Endodermal cell (in vitro differentiated cells): ENCODE results near the gene NFIA. TPM values are rescaled to one million over a fixed set of nuclear protein-coding genes. Genes with fewer than 3 reads are reported as not detected.

Source experiments
- DNase-seq: peaks from one replicate; pipeline ENCODE4 v3.0.0-alpha.2; 2017
- H3K27ac ChIP-seq: 2 replicates; pipeline ENCODE4 v1.5.1; 2013; ENCODE audit warnings: mild to moderate bottlenecking, low read depth, low read length, moderate library complexity
- H3K27me3 ChIP-seq: 2 replicates; pipeline ENCODE4 v1.6.1; 2013; ENCODE audit warnings: mild to moderate bottlenecking, low read length, moderate library complexity; ENCODE audit not compliant: insufficient read depth, control insufficient read depth, poor library complexity, severe bottlenecking
- H3K36me3 ChIP-seq: 2 replicates; pipeline ENCODE4 v1.7.0; 2013; ENCODE audit warnings: mild to moderate bottlenecking, low read length, moderate library complexity; ENCODE audit not compliant: control insufficient read depth, insufficient read depth
- H3K4me1 ChIP-seq: one replicate; pipeline ENCODE4 v1.7.0; 2013; ENCODE audit warnings: low read length; ENCODE audit not compliant: control insufficient read depth, insufficient read depth
- H3K4me3 ChIP-seq: 2 replicates; pipeline ENCODE4 v1.5.1; 2013; ENCODE audit warnings: mild to moderate bottlenecking, low read length, moderate library complexity
- H3K9ac ChIP-seq: 2 replicates; pipeline ENCODE4 v1.6.1; 2013; ENCODE audit warnings: mild to moderate bottlenecking, low read length, moderate library complexity; ENCODE audit not compliant: poor library complexity, severe bottlenecking; ENCODE audit errors: extremely low read depth
- H3K9me3 ChIP-seq: 2 replicates; pipeline ENCODE4 v1.6.1; 2013; ENCODE audit warnings: mild to moderate bottlenecking, low read length, moderate library complexity; ENCODE audit not compliant: control insufficient read depth
- H3K27ac Mint-ChIP-seq: 2 replicates; pipeline ENCODE4 v1.8.0; 2020; ENCODE audit warnings: mixed read lengths
- H3K27me3 Mint-ChIP-seq: 2 replicates; pipeline ENCODE4 v1.8.0; 2021; ENCODE audit warnings: mild to moderate bottlenecking, mixed read lengths; ENCODE audit not compliant: insufficient read depth
- H3K36me3 Mint-ChIP-seq: 2 replicates; pipeline ENCODE4 v1.8.0; 2020; ENCODE audit warnings: low read depth, mixed read lengths
- H3K4me1 Mint-ChIP-seq: 2 replicates; pipeline ENCODE4 v1.8.0; 2020; ENCODE audit warnings: mixed read lengths
- H3K4me3 Mint-ChIP-seq: 2 replicates; pipeline ENCODE4 v1.8.0; 2020; ENCODE audit warnings: mild to moderate bottlenecking, moderate library complexity, mixed read lengths
- H3K9me3 Mint-ChIP-seq: 2 replicates; pipeline ENCODE4 v1.8.0; 2020; ENCODE audit warnings: mild to moderate bottlenecking, mixed read lengths
- CTCF ChIP-seq: fragments of 200-600 bp; sonication (generic); conservative IDR thresholded peaks from 2 replicates; pipeline ENCODE4 v1.5.0; 2021; ENCODE audit warnings: antibody characterized with exemption, mild to moderate bottlenecking
- WGBS, 2 experiments: methylation state at CpG; one replicate each; pipeline versions ENCODE4 v1.1.5 to v1.1.7; 2013; ENCODE audit warnings: missing lambda C conversion rate in 2 of 2, mixed read lengths in 1 of 2; ENCODE audit not compliant: insufficient coverage in 1 of 2, insufficient read length in 1 of 2; 5-methylcytosine and 5-hydroxymethylcytosine counted together
- total RNA-seq, 2 donors: library from RNA; stranded (reverse); fragmentation: NEBNext Ultra II Directional in 1 of 2; extraction: Animal tissue kit (Norgen Biotek cat#: 25700) in 1 of 2; gene quantifications; 2 replicates in 1 of 2; 3 replicates in 1 of 2; pipeline ENCODE4 v1.2.1, GENCODE V29; 2021

Gene NFIA
- total RNA-seq, 2 donors from 2014 or later = 2.3 to 3.8 TPM

DNA sequence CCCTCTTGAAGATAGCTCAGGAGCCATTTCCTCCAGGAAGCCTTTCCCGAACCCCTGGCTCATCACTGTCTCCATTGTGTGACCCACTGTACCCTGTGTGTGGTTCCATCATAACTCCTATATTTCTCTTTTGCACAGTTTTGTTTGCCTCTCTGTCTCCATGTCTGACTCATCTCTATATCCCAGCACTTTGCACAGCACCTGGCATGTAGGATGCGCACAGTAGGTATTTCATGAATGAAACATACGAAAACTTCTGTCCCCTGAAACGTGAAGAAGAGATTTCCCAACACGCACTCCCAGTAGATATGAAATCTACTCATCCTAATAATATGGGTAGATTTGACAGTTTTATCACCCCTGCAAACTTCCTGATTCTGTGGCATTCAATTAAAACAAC, 275.2 kb downstream of the NFIA start:
- H3K36me3 Mint-ChIP-seq = no peaks in the 10 kb centered on the region
- Histone ChIP-seq H3K27ac (no peak overlapping the region), H3K9ac (no peak overlapping the region), H3K9me3 (no peaks in the 10 kb centered on the region), H3K4me3 (no peak overlapping the region), H3K27me3 (no peaks in the 10 kb centered on the region), H3K4me1 (no peaks in the 10 kb centered on the region), H3K36me3 (no peaks in the 10 kb centered on the region)
- DNase-seq = no peak
- H3K4me1 Mint-ChIP-seq = peaks cover 6% of the 10 kb centered on the region
- no peak overlapping the region for H3K4me3 Mint-ChIP-seq
- no peaks in the 10 kb centered on the region for H3K9me3 Mint-ChIP-seq
- no peak for TF ChIP-seq CTCF
- no peak overlapping the region for H3K27ac Mint-ChIP-seq
- WGBS, 2 experiments = 91 to 100% methylated on average over 5 of the region's 5 CpGs
- no peaks in the 10 kb centered on the region for H3K27me3 Mint-ChIP-seq

DNA sequence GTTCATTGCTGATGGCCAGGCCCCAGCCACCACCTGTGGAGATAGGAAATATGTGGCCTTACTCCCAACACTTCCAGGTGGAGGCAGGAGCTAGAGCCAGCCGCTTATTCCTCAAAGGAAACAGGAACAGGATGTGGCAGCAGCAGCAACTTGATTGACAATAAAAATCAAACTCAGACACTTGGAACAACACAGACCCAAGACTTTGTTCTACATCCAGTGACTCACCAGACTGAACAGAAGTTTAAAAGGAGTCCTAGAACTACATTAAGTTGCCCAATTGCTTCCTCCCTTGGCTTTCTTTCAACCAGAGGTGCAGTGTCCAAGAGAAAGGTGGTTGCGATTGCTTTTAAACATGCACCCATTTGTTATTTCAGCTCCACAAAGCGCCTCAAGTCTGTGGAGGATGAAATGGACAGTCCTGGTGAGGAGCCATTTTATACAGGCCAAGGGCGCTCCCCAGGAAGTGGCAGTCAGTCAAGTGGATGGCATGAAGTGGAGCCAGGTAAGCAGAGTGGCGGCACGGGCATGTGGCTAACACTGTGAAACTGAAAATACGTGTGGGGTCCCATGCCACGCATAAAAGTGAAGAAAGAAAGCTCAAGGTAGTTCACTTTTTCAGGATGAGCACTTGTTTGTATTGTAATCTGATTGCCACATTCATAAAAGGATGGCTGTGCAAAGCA, 276.6 kb downstream of the NFIA start:
- Mint-ChIP-seq H3K27me3 (no peaks in the 10 kb centered on the region), H3K36me3 (no peaks in the 10 kb centered on the region), H3K27ac (no peak overlapping the region), H3K4me3 (no peak overlapping the region), H3K4me1 (no peaks in the 10 kb centered on the region), H3K9me3 (no peaks in the 10 kb centered on the region)
- Histone ChIP-seq H3K4me1 (no peaks in the 10 kb centered on the region), H3K9me3 (no peaks in the 10 kb centered on the region), H3K27ac (no peak overlapping the region), H3K27me3 (no peaks in the 10 kb centered on the region), H3K36me3 (no peaks in the 10 kb centered on the region), H3K4me3 (no peak overlapping the region), H3K9ac (no peak overlapping the region)
- no peak for TF ChIP-seq CTCF
- 93% methylated on average over 8 of the region's 8 CpGs for WGBS, 2 experiments
- DNase-seq = no peak

DNA sequence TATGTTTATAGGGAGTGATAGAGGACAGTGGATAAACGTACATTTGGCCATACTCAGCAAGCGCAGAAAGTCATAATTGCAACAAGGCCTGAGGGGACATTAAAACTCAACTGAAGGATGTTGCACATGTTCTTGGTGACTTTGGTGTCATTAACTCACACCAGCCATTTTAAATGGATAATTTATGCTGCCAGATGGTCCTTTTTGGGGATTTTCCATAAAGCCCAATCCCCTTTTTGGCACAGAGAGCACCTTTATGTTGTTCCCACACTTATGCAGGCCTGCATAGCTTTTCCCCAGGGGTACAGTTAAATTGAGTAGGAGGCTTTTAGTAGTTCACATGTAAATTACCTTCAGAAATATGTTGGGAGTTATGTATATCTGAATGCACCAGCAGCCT, 279.6 kb downstream of the NFIA start:
- Mint-ChIP-seq H3K4me1 (no peaks in the 10 kb centered on the region), H3K4me3 (no peak overlapping the region), H3K27ac (no peak overlapping the region), H3K36me3 (no peaks in the 10 kb centered on the region), H3K27me3 (no peaks in the 10 kb centered on the region), H3K9me3 (no peaks in the 10 kb centered on the region)
- DNase-seq = no peak
- no peaks in the 10 kb centered on the region for H3K4me1 ChIP-seq
- no peak overlapping the region for H3K9ac ChIP-seq
- no peaks in the 10 kb centered on the region for H3K9me3 ChIP-seq
- no peak overlapping the region for H3K4me3 ChIP-seq
- H3K27me3 ChIP-seq = no peaks in the 10 kb centered on the region
- TF ChIP-seq CTCF = no peak
- no peak overlapping the region for H3K27ac ChIP-seq
- no peaks in the 10 kb centered on the region for H3K36me3 ChIP-seq
- 97 to 100% methylated on average over 2 of the region's 2 CpGs for WGBS, 2 experiments
